Measurements from ENCODE around the gene IL10RA. TPM values are rescaled to one million over a fixed set of nuclear protein-coding genes. Genes with fewer than 3 reads are reported as not detected.

IL10RA gene
- total and polyA plus RNA-seq, 2 of the 4 experiments (the other 2 are of a cell fraction), result 0.12 TPM; not detected in 1

GRCh38 chr11:118008271-118008911 is 22.2 kb downstream of the IL10RA start:
- Histone ChIP-seq H3K4ac (ENCODE audit: low read depth, low read length) (no peak overlapping the region), H2BK120ac (ENCODE audit: low read depth, low read length) (no peak overlapping the region), H3K4me3 (ENCODE audit: insufficient read depth, low read depth, low read length) (no peak overlapping the region), H3K27ac (ENCODE audit: insufficient read depth, low read length) (no peak overlapping the region), H3K23ac (ENCODE audit: low read depth, low read length) (no peak overlapping the region), H4K5ac (ENCODE audit: low read depth, low read length) (no peak overlapping the region), H2BK15ac (ENCODE audit: low read depth, low read length) (no peak overlapping the region), H3K18ac (ENCODE audit: low read depth, low read length) (no peak overlapping the region), H4K8ac (ENCODE audit: low read depth in 2 of 2, low read length in 2 of 2) (no peak overlapping the region), H3K4me2 (ENCODE audit: low read depth, low read length) (no peak overlapping the region), H3K27me3 (ENCODE audit: control insufficient read depth, insufficient read depth, low read length) (no peaks in the 10 kb centered on the region), H3K14ac (replicated peaks; ENCODE audit: low read depth, low read length) (no peak overlapping the region), H3K79me1 (ENCODE audit: low read depth in 1 of 2, low read length in 2 of 2) (no peaks in the 10 kb centered on the region), H2AFZ (replicated peaks; ENCODE audit: low read length, poor library complexity) (no peak overlapping the region), H2AK5ac (ENCODE audit: low read depth, low read length) (no peak overlapping the region), H4K20me1 (ENCODE audit: insufficient read depth, low read length) (no peaks in the 10 kb centered on the region), H2BK20ac (ENCODE audit: low read depth, low read length) (no peak overlapping the region), H3K9ac (ENCODE audit: low read depth, low read length) (no peak overlapping the region), H3K56ac (ENCODE audit: extremely low read depth, insufficient read depth, low read length) (no peak overlapping the region), H3K9me3 (ENCODE audit: control insufficient read depth, insufficient read depth, low read length) (no peaks in the 10 kb centered on the region), H3K4me1 (ENCODE audit: control insufficient read depth, insufficient read depth, low read length) (no peaks in the 10 kb centered on the region), H2AK9ac (replicated peaks; ENCODE audit: low read depth, low read length, poor library complexity) (no peak overlapping the region), H4K91ac (ENCODE audit: insufficient read depth, low read depth, low read length) (no peak overlapping the region), H3K9me1 (ENCODE audit: insufficient read depth, low read length) (no peaks in the 10 kb centered on the region), H2BK5ac (ENCODE audit: low read depth, low read length, poor library complexity, severe bottlenecking) (no peak overlapping the region), H3K36me3 (ENCODE audit: control insufficient read depth, insufficient read depth, low read length) (no peaks in the 10 kb centered on the region)
- no TSS peak for BruUV-seq (replicated peaks)
- intact Hi-C loops (cut with micrococcal nuclease) (no loop called here), in situ Hi-C loops (cut with MboI; ENCODE audit: low sequenced_read_pairs) (no loop called here), dilution Hi-C loops (cut with HindIII; ENCODE audit: low sequenced_read_pairs, unreplicated experiment) (no loop called here)
- 55% methylated on average over 2 of the region's 4 CpGs; no CpG with 5 or more reads in 1 of the 2 experiments for WGBS, 2 experiments (ENCODE audit: extremely low coverage in 2 of 2, insufficient read length in 1 of 2)
- DNase-seq, result no peak
- POLR2A ChIA-PET (ENCODE audit: unreplicated experiment), result no interaction called here
- no peak for TF ChIP-seq MXI1 (IDR thresholded peaks at IDR 0.05; ENCODE audit: borderline replicate concordance, low read depth, low read length)
- TF ChIP-seq BHLHE40 (IDR thresholded peaks at IDR 0.05; ENCODE audit: low read depth, low read length), result no peak
- ATAC-seq (ENCODE audit: low read depth), result no peak
- CTCF ChIA-PET, result no interaction called here
